ENCODE results near the gene CDC42.
A peak's percentile ranks its signal among the peaks of the same experiment; 100 is the strongest.

- no peak for TF ChIP-seq TEAD4 (CRISPR knock-in tag; IDR thresholded peaks at IDR 0.05)
- no peak for TF ChIP-seq CREM (CRISPR knock-in tag; IDR thresholded peaks at IDR 0.05)
- TF ChIP-seq CTCF (IDR thresholded peaks at IDR 0.05): peak; percentile 72
Observed at GRCh38 chr1:22105611-22106207, 53.2 kb downstream of the CDC42 start.
